GM21825 (cell line): ENCODE measurements around the gene DNAJC4.

ENCODE experiments used
- ATAC-seq: cut with Tn5 transposase; IDR thresholded peaks from one replicate; pipeline ENCODE4 v1.9.1; 2021; ENCODE audit warnings: mild to moderate bottlenecking, moderate library complexity; ENCODE audit not compliant: unreplicated experiment

Gene DNAJC4

GRCh38 chr11:64230171-64230984 is at the start of gene DNAJC4:
Gene DNAJC4 (plus strand): TSS chr11:64230548. CDS start chr11:64230855, 307 bp downstream.
- no peak for ATAC-seq

- no peak for ATAC-seq
These were observed 49.5 kb upstream of the DNAJC4 start for GRCh38 chr11:64180891-64181290.

- ATAC-seq, result no peak
These were observed 48.6 kb upstream of the DNAJC4 start for GRCh38 chr11:64181506-64182411.

- no peak for ATAC-seq
These were observed 46.5 kb upstream of the DNAJC4 start for GRCh38 chr11:64183890-64184289.

GRCh38 chr11:64185175-64185692 is 45.1 kb upstream of the DNAJC4 start:
- ATAC-seq, result peak; percentile 10

GRCh38 chr11:64185693-64186491 is 44.5 kb upstream of the DNAJC4 start, which contains the start of gene STIP1:
Gene STIP1 (plus strand): TSS chr11:64186171. CDS start chr11:64186262, 91 bp downstream.
- peak; percentile 76 for ATAC-seq

- ATAC-seq, result peak; percentile 5
These were observed 43.7 kb upstream of the DNAJC4 start for GRCh38 chr11:64186492-64187165.

GRCh38 chr11:64192434-64192833 is 37.9 kb upstream of the DNAJC4 start:
- no peak for ATAC-seq

- no peak for ATAC-seq
These were observed 33.7 kb upstream of the DNAJC4 start for GRCh38 chr11:64196626-64197025.

- ATAC-seq, result no peak
These were observed 31.8 kb upstream of the DNAJC4 start for GRCh38 chr11:64198511-64198910.

GRCh38 chr11:64201543-64201942 is 28.8 kb upstream of the DNAJC4 start:
- ATAC-seq, result no peak

GRCh38 chr11:64202992-64203391 is 27.4 kb upstream of the DNAJC4 start:
- ATAC-seq, result no peak

- no peak for ATAC-seq
These were observed 26.8 kb upstream of the DNAJC4 start for GRCh38 chr11:64203421-64204079.

GRCh38 chr11:64204080-64204440 is 26.3 kb upstream of the DNAJC4 start:
- no peak for ATAC-seq

GRCh38 chr11:64204464-64204989 is 25.8 kb upstream of the DNAJC4 start:
- no peak for ATAC-seq

GRCh38 chr11:64206457-64207255 is 23.7 kb upstream of the DNAJC4 start, which contains the start of gene FERMT3:
Gene FERMT3 (plus strand): TSS chr11:64206721. CDS start chr11:64207365, 644 bp downstream.
- ATAC-seq, result peak; percentile 37

- ATAC-seq, result peak; percentile 39
These were observed 22.9 kb upstream of the DNAJC4 start for GRCh38 chr11:64207256-64208085.
